ENCODE results near the gene COL27A1.

DNA sequence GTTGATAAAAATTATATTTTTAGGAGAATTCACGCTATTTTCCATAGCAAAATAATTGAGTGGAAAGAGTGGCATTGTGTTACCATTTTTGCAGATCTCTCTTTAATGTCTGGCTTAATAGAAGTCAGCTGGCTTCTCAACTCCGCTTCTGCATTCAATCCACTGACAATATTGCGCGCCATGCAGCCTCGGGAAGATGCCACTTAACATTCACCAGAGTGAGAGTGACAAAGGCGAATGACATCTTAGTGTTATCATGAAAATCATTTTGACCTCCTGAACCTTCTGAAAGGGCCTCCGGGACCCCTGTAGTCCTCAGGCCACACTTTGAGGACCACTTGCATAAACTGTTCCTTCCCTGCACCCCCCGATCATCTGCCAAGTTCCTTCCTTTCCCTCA lies 87.5 kb downstream of the COL27A1 start:
- TF ChIP-seq, protein P1, sequence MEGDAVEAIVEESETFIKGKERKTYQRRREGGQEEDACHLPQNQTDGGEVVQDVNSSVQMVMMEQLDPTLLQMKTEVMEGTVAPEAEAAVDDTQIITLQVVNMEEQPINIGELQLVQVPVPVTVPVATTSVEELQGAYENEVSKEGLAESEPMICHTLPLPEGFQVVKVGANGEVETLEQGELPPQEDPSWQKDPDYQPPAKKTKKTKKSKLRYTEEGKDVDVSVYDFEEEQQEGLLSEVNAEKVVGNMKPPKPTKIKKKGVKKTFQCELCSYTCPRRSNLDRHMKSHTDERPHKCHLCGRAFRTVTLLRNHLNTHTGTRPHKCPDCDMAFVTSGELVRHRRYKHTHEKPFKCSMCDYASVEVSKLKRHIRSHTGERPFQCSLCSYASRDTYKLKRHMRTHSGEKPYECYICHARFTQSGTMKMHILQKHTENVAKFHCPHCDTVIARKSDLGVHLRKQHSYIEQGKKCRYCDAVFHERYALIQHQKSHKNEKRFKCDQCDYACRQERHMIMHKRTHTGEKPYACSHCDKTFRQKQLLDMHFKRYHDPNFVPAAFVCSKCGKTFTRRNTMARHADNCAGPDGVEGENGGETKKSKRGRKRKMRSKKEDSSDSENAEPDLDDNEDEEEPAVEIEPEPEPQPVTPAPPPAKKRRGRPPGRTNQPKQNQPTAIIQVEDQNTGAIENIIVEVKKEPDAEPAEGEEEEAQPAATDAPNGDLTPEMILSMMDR (IDR thresholded peaks at IDR 0.05; ENCODE audit: poor library complexity): no peak
- TF ChIP-seq EZH2phosphoT487 (IDR thresholded peaks at IDR 0.05; ENCODE audit: low read depth, severe bottlenecking, unreplicated experiment): no peak
